Choroid plexus epithelial cell (primary cell): ENCODE measurements around the gene TP53RK.

Experiments used
- DNase-seq: peaks from one replicate; pipeline ENCODE4 v3.0.0-alpha.2; 2010; ENCODE audit warnings: low read depth
- H3K4me3 ChIP-seq: 2 replicates; pipeline ENCODE4 v1.5.1; 2011; ENCODE audit warnings: low read depth, mild to moderate bottlenecking, control low read depth, low read length, moderate library complexity
- TF ChIP-seq, protein P1 (sequence below): conservative IDR thresholded peaks from 2 replicates; pipeline ENCODE4 v1.5.1; 2011; ENCODE audit warnings: low read depth, mild to moderate bottlenecking, control low read depth, inconsistent platforms, low read length, moderate library complexity

TP53RK gene

DNA sequence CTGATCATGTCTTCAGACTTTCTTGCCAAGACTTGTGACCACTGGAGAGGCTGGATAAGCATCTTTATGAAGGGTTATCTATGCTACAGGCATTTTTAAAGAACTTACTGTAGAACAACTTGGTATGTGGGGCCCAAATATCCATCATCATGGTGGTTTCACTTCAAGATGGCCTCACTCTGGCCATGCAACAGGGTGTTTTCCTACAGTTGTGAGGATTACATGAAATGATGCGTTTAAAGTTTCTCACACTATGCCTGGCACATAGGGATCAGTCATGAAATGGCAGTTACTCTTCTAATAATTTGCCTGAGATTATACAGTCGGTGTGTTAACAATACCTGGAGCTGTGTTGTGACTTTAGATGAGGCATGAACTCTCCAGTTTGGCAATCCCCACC is 33.2 kb upstream of the TP53RK start:
- DNase-seq, result no peak
- TF ChIP-seq, protein P1, sequence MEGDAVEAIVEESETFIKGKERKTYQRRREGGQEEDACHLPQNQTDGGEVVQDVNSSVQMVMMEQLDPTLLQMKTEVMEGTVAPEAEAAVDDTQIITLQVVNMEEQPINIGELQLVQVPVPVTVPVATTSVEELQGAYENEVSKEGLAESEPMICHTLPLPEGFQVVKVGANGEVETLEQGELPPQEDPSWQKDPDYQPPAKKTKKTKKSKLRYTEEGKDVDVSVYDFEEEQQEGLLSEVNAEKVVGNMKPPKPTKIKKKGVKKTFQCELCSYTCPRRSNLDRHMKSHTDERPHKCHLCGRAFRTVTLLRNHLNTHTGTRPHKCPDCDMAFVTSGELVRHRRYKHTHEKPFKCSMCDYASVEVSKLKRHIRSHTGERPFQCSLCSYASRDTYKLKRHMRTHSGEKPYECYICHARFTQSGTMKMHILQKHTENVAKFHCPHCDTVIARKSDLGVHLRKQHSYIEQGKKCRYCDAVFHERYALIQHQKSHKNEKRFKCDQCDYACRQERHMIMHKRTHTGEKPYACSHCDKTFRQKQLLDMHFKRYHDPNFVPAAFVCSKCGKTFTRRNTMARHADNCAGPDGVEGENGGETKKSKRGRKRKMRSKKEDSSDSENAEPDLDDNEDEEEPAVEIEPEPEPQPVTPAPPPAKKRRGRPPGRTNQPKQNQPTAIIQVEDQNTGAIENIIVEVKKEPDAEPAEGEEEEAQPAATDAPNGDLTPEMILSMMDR, result no peak
- no peak overlapping the region for H3K4me3 ChIP-seq

DNA sequence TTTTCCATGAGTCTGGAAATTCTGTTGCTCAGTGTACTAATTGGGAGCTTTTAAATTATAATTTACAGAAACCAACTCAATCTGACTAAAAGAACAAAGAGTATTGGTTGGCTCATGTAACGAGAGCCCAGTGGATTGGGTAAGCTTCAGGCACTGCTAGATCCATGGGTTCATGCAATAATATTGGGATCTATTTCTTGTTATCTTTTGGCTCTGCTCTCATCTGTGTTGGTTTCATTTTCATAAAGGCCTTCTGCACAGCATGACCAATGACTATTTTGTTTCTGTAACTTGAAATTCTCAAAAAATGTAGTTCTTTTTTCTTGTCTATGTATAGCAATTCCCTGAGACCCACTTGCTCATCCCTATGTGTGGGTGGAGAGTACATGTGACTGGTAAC is 32.2 kb upstream of the TP53RK start:
- TF ChIP-seq, protein P1, result no peak
- DNase-seq, result peak; percentile 30
- H3K4me3 ChIP-seq, result no peak overlapping the region

- TF ChIP-seq, protein P1, result no peak
- no peak overlapping the region for H3K4me3 ChIP-seq
- DNase-seq, result peak; percentile 18
Observed at GRCh38 chr20:46720776-46721425, 31.7 kb upstream of the TP53RK start.

GRCh38 chr20:46720019-46720418 is 30.8 kb upstream of the TP53RK start:
- no peak overlapping the region for H3K4me3 ChIP-seq
- DNase-seq, result no peak
- TF ChIP-seq, protein P1, result no peak

DNA sequence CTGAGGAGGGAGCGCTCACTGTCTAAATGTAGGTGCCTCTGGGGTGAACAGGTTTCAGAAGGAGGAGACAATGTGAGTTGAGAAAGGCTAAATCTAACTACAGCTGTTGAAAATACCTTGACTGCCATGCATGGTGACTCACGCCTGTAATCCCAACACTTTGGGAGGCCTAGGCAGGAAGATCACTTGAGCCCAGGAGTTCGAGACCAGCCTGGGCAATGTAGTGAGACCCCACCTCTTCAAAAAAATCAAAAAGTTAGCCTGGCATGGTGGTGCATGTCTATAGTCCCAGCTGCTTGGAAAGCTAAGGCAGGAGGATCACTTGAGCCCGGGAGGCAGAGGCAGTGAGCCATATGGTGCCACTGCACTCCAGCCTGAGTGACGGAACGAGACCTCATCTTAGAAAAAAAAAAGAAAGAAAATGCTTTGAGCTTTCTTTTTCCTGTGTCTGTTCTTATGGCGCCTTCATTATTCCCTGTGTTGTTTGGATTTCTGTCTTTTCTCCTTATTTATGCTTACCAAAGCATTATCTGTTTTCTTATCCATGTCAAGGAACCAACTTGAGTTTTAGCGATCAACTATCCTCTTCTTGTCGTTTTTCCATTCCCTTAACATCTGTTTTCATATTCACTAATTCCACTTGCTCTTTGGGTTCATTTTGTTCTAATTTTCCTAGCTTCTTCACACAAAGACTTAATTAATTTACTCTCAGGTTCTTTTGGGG is 28.7 kb upstream of the TP53RK start:
- TF ChIP-seq, protein P1, result no peak
- no peak overlapping the region for H3K4me3 ChIP-seq
- DNase-seq, result no peak

DNA sequence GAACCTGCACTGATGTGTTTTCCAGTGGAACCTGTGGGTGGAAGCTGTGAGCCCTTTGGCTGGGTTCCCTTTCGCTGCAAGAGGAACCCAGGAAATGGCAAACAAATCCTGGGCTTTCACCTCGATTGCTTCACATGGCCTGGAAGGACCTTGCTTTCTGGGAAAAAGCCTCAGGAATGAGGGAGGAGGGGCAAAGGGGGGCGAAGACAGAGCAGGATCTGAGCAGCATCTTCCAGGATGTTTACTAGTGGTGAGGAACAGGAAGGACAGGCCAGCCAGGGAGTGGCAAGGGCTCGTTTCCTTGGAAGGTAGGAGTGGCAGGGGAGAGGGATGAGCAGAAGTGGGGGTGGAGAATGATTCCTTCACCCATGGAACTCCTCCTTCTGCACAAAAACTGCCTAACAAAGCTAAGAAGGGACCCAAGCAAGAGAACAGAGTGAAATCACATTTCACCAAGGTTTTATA is 26.1 kb upstream of the TP53RK start:
- TF ChIP-seq, protein P1, result peak; percentile 24
- peak; percentile 45 for DNase-seq

More for the DNA sequence above, 26.1 kb upstream of the TP53RK start:
- H3K4me3 ChIP-seq, result no peak overlapping the region
